Adipose tissue (tissue), 3 donors: Measurements from ENCODE around the gene SEPTIN5. TPM values are rescaled to one million over a fixed set of nuclear protein-coding genes. Genes with fewer than 3 reads are reported as not detected.
"Not testable (repeated sequence)": the region's sequence is repeated elsewhere in the genome, so short reads cannot be mapped to it uniquely, and the experiment has no call there.

Experiments used
- H3K27ac ChIP-seq: one replicate; pipeline ENCODE4 v1.5.1; 2013; ENCODE audit warnings: low read depth, low read length
- WGBS, 3 donors: extraction: QIAGEN DNeasy Blood & Tissue Kit; methylation state at CpG; one replicate each; pipeline ENCODE4 v1.1.7; 2013; 5-methylcytosine and 5-hydroxymethylcytosine counted together
- polyA plus RNA-seq, 3 donors: library from polyadenylated mRNA; stranded (reverse); fragments of 200-250 nt; gene quantifications; one replicate each; pipeline ENCODE4 v1.2.3, GENCODE V29; 2013
- donor health status: healthy with polysubstance abuse.
- donor health status: Bipolar disorder and iron deficiency.
- donor health status: healthy.

Gene SEPTIN5
- polyA plus RNA-seq, 3 donors: 5.3 to 18.8 (median 7.5) TPM

GRCh38 chr22:19679522-19680101 is 34.7 kb upstream of the SEPTIN5 start:
- no peak overlapping the region for H3K27ac ChIP-seq
- 25 to 36% (median 29%) methylated on average over 14 of the region's 14 CpGs for WGBS, 3 donors

DNA sequence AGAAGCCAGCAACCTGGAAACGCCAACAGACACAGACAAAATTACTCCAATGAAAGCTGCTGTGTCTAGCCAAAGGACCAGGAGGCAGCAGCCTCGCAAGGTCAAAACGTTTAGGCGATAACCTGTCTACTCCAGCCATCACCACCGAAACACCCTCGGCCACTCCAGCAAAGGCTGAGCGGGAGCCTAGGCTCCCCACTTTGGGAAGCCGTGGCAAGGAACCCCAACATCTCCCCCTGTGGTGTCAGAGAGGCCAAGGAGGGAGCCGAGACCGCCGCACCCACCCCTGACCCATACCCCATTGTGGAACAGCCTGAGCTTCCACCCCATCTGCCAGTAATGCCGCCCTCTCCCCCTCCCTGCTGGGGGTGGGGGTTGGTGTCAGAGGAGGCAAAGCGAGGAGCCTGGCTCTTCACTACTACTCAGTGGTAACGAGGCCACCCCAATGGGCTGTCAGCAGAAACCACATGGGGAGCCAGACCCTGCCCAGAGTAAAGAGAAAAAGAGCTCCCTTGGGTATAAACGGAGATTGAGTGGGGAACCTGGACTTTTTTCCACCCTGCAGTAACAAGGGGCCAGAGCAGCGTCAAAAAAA is 33.9 kb upstream of the SEPTIN5 start:
- WGBS, 3 donors: 77 to 92% (median 89%) methylated on average over 16 of the region's 16 CpGs
- no peak overlapping the region for H3K27ac ChIP-seq

DNA sequence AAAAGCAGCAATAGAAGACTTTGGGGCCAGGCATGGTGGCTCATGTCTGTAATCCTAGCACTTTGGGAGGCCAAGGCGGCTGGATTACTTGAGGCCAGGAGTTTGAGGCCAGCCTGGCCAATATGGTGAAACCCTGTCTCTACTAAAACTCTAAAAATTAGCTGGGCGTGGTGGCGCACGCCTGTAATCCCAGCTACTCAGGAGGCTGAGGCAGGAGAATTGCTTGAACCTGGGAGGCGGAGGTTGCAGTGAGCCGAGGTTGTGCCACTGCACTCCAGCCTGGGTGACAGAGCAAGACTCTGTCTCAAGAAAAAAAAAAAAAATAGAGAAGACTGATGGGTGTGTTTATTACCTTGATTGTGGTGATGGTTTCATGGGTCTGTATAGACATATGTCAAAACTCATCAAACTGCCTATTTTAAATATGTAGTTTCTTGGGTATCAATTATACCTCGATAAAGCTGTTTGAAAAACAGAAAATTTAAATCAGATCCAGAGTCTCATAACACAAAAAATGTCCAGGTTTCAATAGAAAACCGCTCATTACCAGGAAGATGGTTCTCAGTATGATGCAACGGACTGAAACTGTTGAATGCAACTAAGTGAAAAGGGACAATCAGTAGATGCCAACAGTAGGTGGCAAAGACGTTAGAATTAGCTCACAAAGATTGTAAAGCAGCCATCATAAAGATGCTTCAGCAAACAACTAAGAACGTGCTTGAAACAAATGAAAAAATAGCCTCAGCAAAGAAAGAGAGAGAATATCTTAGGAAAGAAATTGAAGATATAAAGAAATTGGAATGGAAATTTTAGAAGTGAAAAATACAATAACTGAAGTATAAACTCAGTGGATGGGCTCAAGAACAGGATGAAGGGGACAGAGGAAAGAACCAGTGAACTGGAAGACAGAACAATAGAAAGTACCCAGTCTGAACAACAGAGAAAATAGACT is 33.1 kb upstream of the SEPTIN5 start:
- 78 to 88% (median 80%) methylated on average over 11 of the region's 11 CpGs for WGBS, 3 donors
- H3K27ac ChIP-seq: no peak overlapping the region

GRCh38 chr22:19681863-19682245 is 32.4 kb upstream of the SEPTIN5 start:
- 77 to 89% (median 81%) methylated on average over 6 of the region's 6 CpGs for WGBS, 3 donors
- H3K27ac ChIP-seq: no peak overlapping the region

DNA sequence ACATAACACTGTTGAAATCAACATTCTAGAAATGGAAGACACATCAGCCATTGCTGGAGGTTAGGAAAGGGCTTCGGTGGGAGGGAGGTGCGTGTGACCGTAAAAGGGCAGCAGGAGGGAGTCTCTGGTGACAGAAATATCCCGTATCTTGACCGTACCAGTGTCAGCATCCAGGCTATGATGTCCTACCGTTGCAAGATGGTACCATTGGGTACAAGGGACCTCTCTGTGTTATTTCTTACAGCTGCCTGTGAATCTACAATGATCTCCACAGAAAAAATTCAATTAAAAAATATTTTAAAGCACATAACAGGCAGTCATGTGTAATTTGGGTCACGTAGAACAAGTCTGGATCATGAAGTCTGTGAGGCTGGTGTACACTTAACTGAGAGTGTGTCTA is 27.4 kb upstream of the SEPTIN5 start:
- WGBS, 3 donors: 64 to 92% (median 73%) methylated on average over 7 of the region's 7 CpGs

DNA sequence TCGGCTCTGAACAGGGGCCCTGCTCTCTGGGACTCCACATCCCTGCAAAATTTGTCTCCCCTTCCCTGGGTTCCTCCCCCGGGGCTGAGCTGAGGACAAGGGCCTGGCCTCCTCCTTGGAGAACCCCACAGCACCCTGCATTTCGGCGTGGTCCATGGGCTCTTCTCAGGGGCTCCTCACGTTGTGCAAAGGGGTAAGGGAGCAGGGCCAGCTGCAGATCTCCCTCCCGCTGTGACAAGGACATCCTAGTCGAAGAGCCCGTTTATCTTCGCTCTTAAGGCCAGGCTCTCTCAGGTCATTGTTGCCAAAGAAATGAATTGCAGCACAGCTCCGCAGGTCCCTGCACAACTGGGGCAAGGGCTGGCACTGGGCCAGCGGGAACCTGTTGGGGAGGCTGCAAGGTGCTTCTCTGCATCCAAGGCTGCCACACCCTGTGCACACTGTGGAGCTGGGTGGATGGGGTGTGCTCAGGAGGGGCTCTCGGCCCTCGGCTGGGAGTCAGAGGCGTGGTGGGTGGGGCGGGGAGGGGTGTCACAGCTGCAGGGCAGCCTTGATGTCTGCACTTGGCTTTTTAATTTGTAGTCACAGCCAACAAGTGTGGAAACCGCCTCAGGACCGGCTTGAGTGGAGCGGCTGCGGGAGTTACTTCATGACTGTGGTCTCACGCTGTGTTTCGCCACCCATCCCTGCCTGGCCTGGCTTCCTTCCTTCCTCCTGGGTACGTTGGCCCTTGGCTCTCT is 26.6 kb upstream of the SEPTIN5 start:
- no peak overlapping the region for H3K27ac ChIP-seq
- WGBS, 3 donors: 41 to 50% (median 45%) methylated on average over 22 of the region's 22 CpGs

More for the DNA sequence above, 27.4 kb upstream of the SEPTIN5 start:
- no peak overlapping the region for H3K27ac ChIP-seq

DNA sequence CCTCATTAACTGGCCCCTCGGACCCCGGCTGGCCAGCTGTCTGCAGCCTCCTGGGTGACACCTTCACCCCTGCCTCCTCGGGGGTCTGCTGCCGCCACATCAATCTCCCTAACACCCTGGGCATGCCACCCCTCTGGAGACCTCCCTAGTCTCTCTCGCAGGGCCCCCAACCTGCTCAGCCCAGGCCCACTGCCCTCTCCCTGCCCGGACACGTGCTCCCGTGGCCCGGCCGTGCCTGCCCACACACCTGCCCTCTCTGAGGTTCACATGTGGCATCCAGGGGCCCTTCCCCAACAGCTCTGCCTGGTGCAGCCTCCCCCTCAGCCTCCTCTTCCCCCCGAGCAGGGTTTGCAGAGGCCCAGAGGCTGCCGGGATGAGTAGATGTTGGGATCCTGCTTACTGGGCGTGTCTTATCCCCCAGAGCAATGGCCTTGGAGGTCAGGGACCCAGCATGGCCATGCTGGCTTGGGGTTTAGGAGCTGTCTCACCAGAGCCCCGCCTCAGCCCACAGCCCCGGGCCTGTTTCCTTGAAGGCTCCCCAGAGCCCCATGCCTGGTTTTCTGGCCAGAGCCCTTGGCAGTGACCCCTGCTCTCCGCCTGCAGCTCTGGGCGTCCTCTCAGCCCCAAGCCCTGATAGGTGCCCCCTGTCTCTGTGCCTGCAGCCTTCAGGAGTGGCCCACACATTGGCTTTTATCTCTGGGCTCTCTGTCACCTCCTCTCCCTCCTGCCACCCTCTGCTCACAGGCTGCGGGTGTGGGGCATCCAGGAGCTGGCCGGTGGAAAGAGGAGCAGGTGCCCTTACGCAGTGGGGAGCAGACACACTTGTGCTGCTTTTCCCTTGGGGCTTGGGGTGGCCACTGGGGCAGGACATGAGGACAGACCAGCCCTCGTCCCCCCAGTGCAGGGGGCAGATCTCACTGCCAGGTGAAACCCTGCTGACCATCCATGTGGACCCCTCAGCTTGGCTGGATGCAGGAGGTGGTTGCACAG is 25.7 kb upstream of the SEPTIN5 start:
- 49 to 75% (median 52%) methylated on average over 21 of the region's 21 CpGs for WGBS, 3 donors
- no peak overlapping the region for H3K27ac ChIP-seq

DNA sequence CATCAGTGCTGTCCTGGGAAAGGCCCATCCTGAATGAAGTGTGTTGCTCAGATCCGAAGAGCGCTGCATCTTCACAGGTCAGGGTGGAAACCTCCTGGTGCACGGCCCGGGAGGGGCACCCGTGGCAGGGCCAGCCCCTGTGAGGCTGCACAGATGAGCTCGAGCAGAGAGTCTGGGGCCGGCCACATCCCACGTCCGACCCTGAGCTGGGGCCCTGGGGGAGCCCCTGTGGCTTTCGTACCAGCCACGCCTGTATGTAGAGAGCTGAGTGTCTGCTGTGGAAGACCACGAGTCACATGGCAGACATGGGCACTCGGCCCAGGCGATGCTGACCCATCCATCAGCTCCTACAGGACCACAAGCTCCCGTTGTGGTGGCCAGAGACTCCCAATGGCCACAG is 24.9 kb upstream of the SEPTIN5 start:
- no peak overlapping the region for H3K27ac ChIP-seq
- WGBS, 3 donors: 63 to 74% (median 70%) methylated on average over 15 of the region's 15 CpGs

DNA sequence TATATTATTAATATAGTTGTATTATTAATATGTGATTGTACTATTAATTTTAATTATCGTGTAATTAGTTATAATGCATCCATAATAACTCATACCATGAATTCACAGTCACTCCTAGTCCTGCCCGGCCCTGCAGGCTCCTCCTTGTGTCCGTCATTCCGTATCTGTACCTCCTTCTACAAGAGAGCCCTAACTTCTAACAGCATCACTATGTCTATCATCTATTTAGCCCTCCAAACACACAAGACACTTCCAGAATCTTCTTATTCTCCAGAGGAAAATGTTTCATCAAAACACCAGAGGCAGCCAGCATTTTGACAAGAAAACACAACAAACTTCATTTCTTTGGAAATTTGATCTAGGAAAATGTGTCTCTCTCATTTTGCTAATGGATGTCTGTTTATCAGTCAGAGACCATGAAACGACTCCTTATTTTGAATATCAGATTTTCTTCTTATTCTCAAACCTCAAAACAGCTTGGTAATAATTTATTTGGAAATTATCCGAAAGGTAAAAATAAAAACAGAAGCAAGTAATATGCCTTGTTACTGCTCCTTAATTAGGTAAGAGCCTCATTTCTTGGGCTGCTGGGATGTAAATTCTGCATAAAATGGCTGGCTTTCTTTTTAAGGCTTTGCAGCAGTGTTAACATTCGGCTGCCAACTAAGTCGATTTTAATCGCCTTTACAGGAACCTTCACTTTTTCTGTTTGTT is 23.1 kb upstream of the SEPTIN5 start:
- 61 to 66% (median 61%) methylated on average over 9 of the region's 9 CpGs for WGBS, 3 donors
- no peak overlapping the region for H3K27ac ChIP-seq

- WGBS, 3 donors: 23 to 46% (median 44%) methylated on average over 19 of the region's 19 CpGs
- no peak overlapping the region for H3K27ac ChIP-seq
These were observed 22.5 kb upstream of the SEPTIN5 start for GRCh38 chr22:19691721-19692341.

DNA sequence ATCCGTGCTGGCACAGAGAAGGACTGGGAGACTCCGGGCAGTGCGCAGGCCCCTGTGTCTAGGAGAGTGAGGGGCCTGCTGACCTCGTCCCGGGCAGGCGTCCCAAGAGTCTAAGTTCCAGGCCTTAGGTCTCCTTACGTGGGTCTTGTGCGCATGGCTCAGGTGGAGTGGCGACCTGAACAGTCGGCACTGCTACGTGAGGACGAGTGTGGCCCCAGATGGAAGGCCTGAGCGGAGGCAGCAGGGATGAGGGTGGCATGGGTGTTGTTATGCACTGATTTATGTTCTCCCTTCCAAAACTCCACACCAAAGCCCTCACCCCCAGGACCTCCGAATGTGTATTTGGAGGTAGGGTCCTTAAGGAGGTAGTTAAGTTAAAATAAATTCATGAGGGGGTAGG is 20.7 kb upstream of the SEPTIN5 start:
- H3K27ac ChIP-seq: no peak overlapping the region
- 90 to 97% (median 96%) methylated on average over 14 of the region's 14 CpGs for WGBS, 3 donors

GRCh38 chr22:19693981-19694670 is 20.2 kb upstream of the SEPTIN5 start:
- no peak overlapping the region for H3K27ac ChIP-seq
- WGBS, 3 donors: 87 to 93% (median 91%) methylated on average over 12 of the region's 12 CpGs

DNA sequence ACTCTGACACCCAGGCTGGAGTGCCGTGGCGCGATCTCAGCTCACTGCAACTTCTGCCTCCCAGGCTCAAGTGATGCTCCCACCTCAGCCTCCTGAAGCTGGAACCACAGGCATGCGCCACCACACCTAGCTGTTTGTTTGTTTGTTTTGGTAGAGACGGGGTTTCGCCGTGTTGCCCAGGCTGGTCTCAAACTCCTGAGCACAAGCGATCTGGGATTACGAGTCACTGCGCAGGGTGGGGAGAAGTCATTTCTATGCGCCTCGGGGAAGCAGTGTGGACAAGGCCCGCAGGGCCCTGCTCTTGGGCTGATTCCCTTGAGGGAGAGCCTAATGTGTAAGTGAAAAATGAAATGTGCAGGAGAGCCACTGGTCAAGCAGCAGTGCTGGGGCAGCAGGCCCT is 19.6 kb upstream of the SEPTIN5 start:
- H3K27ac ChIP-seq: no peak overlapping the region
- 84 to 93% (median 92%) methylated on average over 13 of the region's 13 CpGs for WGBS, 3 donors

GRCh38 chr22:19696504-19697276 is 17.6 kb upstream of the SEPTIN5 start:
- WGBS, 3 donors: 72 to 89% (median 82%) methylated on average over 2 of the region's 2 CpGs

GRCh38 chr22:19697871-19698270 is 16.4 kb upstream of the SEPTIN5 start:
- H3K27ac ChIP-seq: not testable (repeated sequence)
- WGBS, 3 donors: 84 to 100% (median 88%) methylated on average over 1 of the region's 1 CpG

More at GRCh38 chr22:19696504-19697276, 17.6 kb upstream of the SEPTIN5 start:
- no peak overlapping the region for H3K27ac ChIP-seq
